ENCODE results near the gene MAPK8IP3. TPM values are rescaled to one million over a fixed set of nuclear protein-coding genes. Genes with fewer than 3 reads are reported as not detected.

Gene MAPK8IP3
- total and polyA plus RNA-seq, 9 of the 15 experiments (the other 6 are each of a cell fraction or from before 2014, with no cell fraction given), result 0.17 to 58.7 (median 16.7) TPM

DNA sequence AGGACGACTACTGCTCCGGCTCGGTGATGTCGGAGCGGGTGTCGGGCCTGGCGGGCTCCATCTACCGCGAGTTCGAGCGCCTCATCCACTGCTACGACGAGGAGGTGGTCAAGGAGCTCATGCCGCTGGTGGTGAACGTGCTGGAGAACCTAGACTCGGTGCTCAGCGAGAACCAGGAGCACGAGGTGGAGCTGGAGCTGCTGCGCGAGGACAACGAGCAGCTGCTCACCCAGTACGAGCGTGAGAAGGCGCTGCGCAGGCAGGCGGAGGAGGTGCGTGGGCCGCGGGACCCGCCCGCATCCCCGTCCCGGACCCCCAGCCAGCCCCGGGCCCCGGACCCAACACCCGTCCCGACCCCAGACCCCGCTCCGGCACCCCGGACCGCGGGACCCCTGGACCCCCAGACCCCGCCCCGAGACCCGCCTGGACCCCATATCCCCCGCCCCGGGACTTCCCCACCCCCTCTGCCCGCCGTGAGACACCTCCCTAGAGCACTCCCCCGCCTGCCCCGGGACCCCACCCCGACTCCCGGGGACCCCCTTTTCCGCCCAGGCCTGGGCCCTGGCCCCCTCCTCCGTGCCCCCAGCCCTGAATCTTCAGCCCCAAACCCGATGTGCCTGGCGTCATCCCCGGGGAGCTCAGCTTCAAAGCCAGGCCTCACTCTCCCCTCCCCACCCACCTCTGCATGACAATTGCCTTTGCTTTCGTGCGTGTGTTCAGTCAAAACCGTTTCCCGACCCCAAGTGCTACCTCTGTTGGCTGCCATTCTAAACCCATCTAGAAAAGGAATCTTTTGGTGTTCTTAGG, 594 bp downstream of the MAPK8IP3 start (continued):
- TF ChIP-seq NR2C2 (CRISPR knock-in tag; IDR thresholded peaks at IDR 0.05) (no peak), NR2C2 (tag; IDR thresholded peaks at IDR 0.05) (no peak), PHF21A (IDR thresholded peaks at IDR 0.05; ENCODE audit: borderline replicate concordance, low read depth) (no peak), ZFP1 (CRISPR knock-in tag; IDR thresholded peaks at IDR 0.05) (no peak), NELFE (IDR thresholded peaks at IDR 0.05; ENCODE audit: insufficient read depth, insufficient read length) (no peak), NEUROD1 (IDR thresholded peaks at IDR 0.05; ENCODE audit: borderline replicate concordance, low read depth, low read length, partially characterized antibody) (no peak), MBD2 (IDR thresholded peaks at IDR 0.05; ENCODE audit: borderline replicate concordance, low read depth) (no peak), POLR2A (conservative IDR thresholded peaks at IDR 0.05) (no peak), TBP (optimal IDR thresholded peaks at IDR 0.05; ENCODE audit: low read depth, low read length) (no peak), RBFOX2 (IDR thresholded peaks at IDR 0.05; ENCODE audit: low read depth, low read length) (no peak), HNRNPLL (IDR thresholded peaks at IDR 0.05; ENCODE audit: low read depth, low read length, poor library complexity, severe bottlenecking) (no peak)
- TF ChIP-seq, protein P1, sequence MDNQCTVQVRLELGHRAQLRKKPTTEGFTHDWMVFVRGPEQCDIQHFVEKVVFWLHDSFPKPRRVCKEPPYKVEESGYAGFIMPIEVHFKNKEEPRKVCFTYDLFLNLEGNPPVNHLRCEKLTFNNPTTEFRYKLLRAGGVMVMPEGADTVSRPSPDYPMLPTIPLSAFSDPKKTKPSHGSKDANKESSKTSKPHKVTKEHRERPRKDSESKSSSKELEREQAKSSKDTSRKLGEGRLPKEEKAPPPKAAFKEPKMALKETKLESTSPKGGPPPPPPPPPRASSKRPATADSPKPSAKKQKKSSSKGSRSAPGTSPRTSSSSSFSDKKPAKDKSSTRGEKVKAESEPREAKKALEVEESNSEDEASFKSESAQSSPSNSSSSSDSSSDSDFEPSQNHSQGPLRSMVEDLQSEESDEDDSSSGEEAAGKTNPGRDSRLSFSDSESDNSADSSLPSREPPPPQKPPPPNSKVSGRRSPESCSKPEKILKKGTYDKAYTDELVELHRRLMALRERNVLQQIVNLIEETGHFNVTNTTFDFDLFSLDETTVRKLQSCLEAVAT (IDR thresholded peaks at IDR 0.05), result peak in 1 of 2 experiments; percentile 54; a peak in 1 of 4 replicates
- TF ChIP-seq, protein P2, sequence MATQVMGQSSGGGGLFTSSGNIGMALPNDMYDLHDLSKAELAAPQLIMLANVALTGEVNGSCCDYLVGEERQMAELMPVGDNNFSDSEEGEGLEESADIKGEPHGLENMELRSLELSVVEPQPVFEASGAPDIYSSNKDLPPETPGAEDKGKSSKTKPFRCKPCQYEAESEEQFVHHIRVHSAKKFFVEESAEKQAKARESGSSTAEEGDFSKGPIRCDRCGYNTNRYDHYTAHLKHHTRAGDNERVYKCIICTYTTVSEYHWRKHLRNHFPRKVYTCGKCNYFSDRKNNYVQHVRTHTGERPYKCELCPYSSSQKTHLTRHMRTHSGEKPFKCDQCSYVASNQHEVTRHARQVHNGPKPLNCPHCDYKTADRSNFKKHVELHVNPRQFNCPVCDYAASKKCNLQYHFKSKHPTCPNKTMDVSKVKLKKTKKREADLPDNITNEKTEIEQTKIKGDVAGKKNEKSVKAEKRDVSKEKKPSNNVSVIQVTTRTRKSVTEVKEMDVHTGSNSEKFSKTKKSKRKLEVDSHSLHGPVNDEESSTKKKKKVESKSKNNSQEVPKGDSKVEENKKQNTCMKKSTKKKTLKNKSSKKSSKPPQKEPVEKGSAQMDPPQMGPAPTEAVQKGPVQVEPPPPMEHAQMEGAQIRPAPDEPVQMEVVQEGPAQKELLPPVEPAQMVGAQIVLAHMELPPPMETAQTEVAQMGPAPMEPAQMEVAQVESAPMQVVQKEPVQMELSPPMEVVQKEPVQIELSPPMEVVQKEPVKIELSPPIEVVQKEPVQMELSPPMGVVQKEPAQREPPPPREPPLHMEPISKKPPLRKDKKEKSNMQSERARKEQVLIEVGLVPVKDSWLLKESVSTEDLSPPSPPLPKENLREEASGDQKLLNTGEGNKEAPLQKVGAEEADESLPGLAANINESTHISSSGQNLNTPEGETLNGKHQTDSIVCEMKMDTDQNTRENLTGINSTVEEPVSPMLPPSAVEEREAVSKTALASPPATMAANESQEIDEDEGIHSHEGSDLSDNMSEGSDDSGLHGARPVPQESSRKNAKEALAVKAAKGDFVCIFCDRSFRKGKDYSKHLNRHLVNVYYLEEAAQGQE (IDR thresholded peaks at IDR 0.05; ENCODE audit: borderline replicate concordance), result no peak
- TF ChIP-seq, protein P2 (CRISPR knock-in tag; IDR thresholded peaks at IDR 0.05; ENCODE audit: low read depth), result no peak
- TF ChIP-seq, protein P3, sequence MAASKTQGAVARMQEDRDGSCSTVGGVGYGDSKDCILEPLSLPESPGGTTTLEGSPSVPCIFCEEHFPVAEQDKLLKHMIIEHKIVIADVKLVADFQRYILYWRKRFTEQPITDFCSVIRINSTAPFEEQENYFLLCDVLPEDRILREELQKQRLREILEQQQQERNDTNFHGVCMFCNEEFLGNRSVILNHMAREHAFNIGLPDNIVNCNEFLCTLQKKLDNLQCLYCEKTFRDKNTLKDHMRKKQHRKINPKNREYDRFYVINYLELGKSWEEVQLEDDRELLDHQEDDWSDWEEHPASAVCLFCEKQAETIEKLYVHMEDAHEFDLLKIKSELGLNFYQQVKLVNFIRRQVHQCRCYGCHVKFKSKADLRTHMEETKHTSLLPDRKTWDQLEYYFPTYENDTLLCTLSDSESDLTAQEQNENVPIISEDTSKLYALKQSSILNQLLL (CRISPR knock-in tag; IDR thresholded peaks at IDR 0.05; ENCODE audit: borderline replicate concordance), result no peak
- TF ChIP-seq, protein P4, sequence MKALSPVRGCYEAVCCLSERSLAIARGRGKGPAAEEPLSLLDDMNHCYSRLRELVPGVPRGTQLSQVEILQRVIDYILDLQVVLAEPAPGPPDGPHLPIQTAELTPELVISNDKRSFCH (CRISPR knock-in tag; IDR thresholded peaks at IDR 0.05), result no peak
- TF ChIP-seq, protein P4 (tag; IDR thresholded peaks at IDR 0.05), result no peak
